Fibroblast of lung (primary cell): Measurements from ENCODE around the gene CNNM3.

Source experiments
- EZH2 ChIP-seq: IDR thresholded peaks from 2 replicates; pipeline ENCODE4 v1.5.1; 2012; ENCODE audit warnings: low read length, control low read depth, mild to moderate bottlenecking; ENCODE audit errors: missing control alignments
- TF ChIP-seq, protein P1 (sequence below), 2 donors: IDR thresholded peaks in 1 of 2; conservative IDR thresholded peaks in 1 of 2; 1 replicate in 1 of 2; 2 replicates in 1 of 2; pipeline ENCODE4 v1.5.1; 2011 to 2012; ENCODE audit warnings: low read length in 2 of 2, control low read depth in 1 of 2, inconsistent platforms in 1 of 2, low read depth in 1 of 2, mild to moderate bottlenecking in 1 of 2

DNA sequence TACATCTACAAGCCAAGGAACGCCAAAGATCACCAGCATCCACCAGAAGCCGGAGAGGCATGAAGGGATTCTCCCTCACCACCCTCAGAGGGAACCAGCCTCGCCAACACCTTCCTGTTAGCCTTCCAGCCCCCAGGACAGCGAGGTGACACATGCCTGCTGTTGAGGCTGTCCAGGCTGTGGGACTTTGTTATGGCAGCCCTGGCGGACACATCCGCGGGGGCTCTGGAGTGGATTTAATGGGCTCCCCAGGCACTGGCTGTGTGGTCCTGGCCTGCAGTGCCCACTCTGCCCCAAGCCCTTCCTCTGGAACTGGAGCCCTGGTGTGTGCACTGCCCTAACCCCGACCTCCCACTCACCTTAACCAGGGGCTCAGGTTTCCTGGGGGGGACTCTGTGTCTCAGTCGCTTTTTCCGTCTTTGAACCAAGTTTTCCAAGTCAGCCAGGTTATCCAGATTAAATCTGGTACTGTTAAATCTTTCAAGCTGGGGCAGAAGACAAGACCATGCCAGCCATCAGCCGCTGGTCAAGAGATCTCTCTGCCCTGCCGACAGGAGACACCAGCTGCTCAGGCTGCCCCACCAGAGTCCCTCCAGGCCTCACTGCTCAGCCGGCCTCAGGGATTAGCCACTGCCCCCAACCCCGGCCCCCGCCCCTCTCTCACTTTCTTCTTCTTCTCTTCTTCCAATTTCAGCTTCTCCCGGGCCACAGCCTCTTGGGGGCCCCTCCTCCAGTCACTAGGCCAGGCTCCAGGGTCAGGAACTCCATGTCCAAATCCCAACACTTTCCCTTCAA is 25.8 kb downstream of the CNNM3 start:
- TF ChIP-seq, protein P1, sequence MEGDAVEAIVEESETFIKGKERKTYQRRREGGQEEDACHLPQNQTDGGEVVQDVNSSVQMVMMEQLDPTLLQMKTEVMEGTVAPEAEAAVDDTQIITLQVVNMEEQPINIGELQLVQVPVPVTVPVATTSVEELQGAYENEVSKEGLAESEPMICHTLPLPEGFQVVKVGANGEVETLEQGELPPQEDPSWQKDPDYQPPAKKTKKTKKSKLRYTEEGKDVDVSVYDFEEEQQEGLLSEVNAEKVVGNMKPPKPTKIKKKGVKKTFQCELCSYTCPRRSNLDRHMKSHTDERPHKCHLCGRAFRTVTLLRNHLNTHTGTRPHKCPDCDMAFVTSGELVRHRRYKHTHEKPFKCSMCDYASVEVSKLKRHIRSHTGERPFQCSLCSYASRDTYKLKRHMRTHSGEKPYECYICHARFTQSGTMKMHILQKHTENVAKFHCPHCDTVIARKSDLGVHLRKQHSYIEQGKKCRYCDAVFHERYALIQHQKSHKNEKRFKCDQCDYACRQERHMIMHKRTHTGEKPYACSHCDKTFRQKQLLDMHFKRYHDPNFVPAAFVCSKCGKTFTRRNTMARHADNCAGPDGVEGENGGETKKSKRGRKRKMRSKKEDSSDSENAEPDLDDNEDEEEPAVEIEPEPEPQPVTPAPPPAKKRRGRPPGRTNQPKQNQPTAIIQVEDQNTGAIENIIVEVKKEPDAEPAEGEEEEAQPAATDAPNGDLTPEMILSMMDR (conservative IDR thresholded peaks at IDR 0.05 in 1 of 2, IDR thresholded peaks at IDR 0.05 in 1 of 2; ENCODE audit: low read depth in 1 of 2, low read length in 2 of 2): no peak
- TF ChIP-seq EZH2: no peak
